ENCODE data around the gene ZNF385B.
A peak's percentile ranks its signal among the peaks of the same experiment; 100 is the strongest.

ZNF385B gene

GRCh38 chr2:179432751-179433150 is 428.7 kb downstream of the ZNF385B start:
- DNase-seq: no peak

DNA sequence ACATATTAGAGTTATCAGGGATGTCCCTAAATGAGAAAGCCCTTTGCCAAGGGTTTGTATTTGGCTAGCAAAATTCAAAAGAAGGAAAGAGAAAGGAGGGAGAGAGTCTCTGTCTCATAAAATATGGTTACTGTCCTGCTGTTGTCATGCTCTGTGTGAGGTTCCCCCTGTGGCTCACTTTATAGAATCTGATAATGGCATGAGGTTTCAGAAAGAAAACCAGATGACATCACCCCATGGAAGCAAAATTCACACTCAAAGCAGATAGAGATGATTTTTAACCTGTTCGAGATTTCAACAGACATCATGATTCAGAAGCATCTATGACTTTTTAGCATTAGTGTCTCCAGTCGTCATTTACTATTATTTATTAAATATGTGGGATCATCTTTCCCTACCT is 431.8 kb downstream of the ZNF385B start:
- DNase-seq: no peak

DNA sequence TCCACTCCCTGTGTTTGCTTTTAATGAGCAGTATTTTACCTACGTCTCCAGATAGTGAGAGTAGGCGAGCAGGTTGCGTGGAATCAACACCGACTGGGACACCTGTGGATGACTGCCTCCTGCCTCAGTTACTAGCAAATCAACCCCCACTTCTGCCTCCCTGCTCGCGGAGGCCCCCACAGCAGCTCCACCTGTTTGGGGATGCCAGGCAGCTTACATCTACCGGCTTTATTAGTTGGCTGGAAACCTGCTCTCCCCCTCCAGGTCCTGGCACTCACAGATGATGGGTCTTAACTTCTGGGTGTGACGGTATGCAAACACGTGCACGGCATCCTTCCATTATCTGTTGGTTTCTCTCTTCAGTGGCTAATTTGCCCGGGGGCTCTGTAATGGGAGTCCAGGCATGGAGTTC is 432.3 kb downstream of the ZNF385B start:
- DNase-seq: no peak

DNA sequence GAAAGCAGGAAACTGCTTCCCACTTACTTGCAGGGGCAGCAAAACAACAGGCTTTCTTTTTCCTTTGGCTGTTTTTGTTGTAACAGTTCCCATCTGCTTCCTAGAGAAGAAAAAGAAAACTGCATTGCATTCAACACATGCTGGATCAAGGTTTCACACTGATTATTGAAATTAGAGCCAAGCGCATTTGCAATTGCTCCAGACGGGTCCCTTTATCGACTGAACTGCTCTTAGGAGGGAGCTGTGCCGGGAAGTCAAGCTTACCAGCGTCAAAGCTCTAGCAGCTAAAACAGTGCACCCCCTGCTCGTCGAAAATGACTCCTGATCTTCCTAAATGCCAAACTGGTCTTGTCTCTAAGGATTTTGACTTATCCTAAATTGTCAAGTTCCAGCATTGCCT is 432.8 kb downstream of the ZNF385B start:
- no peak for DNase-seq

- DNase-seq: no peak
Observed at GRCh38 chr2:179427065-179427464, 434.3 kb downstream of the ZNF385B start.

DNA sequence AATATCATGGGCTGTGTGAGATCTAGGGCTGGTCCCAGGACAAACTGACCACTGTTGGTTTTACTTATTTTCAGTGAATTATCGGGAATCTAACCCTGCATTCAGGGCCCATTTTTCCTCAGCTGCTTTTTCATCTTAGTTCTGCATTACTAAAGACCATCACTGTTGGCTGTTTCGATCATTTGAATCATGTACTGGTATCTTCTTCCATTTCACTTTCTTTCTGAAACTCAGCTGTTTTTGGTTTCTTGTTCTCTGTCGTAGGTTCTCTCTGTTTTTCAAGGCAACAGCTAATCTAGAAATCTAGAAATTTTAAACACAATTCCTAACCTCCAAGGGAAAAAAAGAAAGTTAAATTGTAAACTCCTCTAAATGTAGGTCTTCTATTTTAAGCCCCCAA is 436.8 kb downstream of the ZNF385B start:
- DNase-seq: no peak

DNA sequence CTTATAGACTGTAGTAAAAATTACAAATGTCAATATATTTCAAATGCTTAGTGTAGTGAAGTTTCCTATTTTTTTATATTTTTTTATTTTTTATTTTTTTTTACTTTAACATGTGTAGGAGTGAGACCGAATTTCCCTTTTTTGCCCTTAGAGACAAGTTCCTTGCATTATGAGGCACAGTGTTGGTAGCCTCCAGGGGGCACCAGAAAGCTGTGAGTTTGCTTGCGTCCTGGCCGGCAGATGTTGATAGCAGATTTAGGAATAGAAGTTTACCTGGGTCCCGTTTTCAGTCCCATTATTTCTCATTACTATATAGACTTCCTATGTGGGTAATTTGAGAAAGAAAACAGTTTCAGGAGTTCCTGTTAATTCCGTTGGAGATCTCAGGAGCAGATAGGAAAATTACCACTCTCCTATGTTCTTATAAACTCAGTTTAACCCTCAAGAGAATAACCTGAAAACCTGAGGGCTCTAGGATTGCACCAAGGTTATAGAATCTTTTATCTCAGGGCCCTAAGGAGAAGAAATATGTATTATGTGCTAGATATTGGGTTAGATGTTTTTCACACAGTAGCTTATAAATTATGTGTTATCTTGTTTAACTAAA is 439.3 kb downstream of the ZNF385B start:
- DNase-seq: peak; percentile 66 to 76

DNA sequence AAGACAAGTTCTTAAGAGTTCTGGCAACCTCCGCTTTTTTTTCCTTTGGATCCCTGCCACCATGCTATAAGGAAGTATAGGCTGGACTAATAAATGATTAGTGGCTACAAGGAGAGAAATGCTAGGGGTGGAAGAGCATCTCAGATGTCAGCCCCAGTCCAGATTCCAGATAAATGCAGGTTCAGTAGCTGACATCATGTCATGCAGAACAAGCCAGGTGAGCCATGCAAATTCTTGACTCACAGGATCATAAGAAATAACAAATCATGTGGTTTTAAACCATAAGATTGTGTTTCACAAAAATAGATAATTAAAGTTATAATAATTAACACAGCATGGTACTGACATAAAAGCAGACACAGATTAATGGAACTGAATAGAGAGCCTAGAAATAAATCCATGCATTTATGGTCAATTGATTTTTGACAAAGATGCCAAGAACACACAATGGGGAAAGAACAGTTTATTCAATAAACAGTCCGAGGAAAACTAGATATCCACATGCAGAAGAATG is 443.9 kb downstream of the ZNF385B start:
- no peak for DNase-seq

DNA sequence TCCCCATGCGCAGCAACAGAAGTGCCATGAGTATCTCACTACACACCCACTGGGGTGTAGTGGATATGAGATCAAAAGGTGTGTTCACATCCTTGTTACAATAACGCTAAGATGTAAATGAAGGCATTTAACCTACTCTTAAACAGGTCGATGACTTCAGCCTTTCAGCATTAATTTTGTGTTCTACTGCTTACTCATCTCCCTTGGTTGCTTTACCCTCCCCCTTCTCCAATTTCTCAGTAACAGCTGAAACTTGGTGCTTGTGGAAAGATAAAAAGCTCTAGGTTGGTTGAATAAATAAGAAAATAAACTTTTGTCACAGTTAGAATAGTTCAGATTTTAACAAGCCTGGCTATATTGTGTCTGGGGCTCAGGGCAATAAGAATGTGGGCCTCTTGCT is 449.3 kb downstream of the ZNF385B start:
- DNase-seq: no peak

DNA sequence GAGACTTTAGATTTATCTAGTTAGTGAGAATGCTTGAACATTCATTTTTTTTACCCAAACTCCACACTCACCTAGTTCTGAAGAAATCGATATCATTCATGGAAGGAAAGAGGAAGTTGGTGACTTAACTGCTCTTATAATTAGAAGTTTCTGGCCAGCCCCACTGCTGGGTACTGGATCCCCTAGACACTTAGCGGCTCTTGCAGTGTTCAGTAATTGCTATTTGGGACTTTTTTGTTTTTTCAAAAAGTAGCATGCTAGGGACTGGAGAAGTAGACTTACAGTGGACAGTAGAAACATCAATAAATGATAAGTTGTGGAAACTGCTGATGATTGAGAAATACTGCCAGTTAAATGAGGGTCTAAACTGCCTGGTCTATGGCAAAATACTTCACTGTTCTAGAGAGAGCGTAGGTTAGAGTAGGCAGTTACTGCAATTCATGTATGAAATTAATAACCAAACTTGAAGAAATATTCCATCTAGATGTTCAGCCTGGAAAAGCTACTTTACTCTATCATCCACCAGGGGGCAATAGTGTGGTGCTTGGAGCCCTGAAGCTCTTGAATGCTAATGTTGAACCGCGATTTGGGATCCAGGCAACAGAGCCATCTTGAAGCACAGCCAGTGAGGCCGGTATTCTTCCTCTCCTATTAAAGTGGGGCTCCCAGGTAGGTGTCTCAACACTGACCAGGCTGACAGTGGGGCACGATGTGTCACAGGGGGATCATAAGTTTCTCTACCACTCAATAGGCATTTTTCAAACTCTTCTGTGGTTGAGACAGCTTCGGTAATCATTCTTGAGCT is 450.7 kb downstream of the ZNF385B start:
- DNase-seq: peak; percentile 60 to 70

GRCh38 chr2:179403624-179404023 is 457.8 kb downstream of the ZNF385B start:
- no peak for DNase-seq

DNA sequence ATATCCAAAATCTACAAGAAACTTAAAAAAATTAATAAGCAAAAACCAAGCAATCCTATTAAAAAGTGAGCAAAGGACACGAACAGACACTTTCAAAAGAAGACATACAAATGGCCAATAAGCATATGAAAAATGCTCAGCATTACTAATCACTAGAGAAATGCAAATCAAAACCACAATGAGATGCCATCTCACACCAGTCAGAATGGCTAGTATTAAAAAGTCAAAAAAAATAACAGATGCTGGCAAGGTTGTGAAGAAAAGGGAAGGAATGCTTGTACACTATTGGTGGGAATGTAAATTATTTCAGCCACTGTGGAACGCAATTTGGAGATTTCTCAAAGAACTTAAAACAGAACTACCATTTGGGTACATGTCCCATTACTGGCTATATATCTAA is 467.9 kb downstream of the ZNF385B start:
- DNase-seq: no peak

Measured in inflammatory macrophage (primary cell).